RWPE1 (cell line): ENCODE results near the gene ADK.

Experiments
- CTCF ChIA-PET: fragments of 350-600 bp; sonication (Branson Sonifier 250); formaldehyde crosslinking; extraction: SDS; loops from one replicate; lab custom pipeline; 2021; lab: Yijun Ruan, JAX
- POLR2A ChIA-PET: fragments of 400-600 bp; formaldehyde crosslinking; extraction: SDS; loops from one replicate; lab custom pipeline; 2020; ENCODE audit warnings: antibody characterized with exemption; ENCODE audit not compliant: low non-redundant PET; lab: Yijun Ruan, JAX
- DNase-seq: peaks from one replicate; pipeline ENCODE4 v3.0.0; 2012; ENCODE audit warnings: low spot score
- H3K27ac ChIP-seq: fragments of 450-650 bp; 2 replicates; pipeline ENCODE4 v1.5.1; 2017
- TF ChIP-seq, protein P1 (sequence below): fragments of 450-650 bp; conservative IDR thresholded peaks from 2 replicates; pipeline ENCODE4 v1.5.1; 2017; ENCODE audit warnings: low read depth, mild to moderate bottlenecking

Gene ADK

DNA sequence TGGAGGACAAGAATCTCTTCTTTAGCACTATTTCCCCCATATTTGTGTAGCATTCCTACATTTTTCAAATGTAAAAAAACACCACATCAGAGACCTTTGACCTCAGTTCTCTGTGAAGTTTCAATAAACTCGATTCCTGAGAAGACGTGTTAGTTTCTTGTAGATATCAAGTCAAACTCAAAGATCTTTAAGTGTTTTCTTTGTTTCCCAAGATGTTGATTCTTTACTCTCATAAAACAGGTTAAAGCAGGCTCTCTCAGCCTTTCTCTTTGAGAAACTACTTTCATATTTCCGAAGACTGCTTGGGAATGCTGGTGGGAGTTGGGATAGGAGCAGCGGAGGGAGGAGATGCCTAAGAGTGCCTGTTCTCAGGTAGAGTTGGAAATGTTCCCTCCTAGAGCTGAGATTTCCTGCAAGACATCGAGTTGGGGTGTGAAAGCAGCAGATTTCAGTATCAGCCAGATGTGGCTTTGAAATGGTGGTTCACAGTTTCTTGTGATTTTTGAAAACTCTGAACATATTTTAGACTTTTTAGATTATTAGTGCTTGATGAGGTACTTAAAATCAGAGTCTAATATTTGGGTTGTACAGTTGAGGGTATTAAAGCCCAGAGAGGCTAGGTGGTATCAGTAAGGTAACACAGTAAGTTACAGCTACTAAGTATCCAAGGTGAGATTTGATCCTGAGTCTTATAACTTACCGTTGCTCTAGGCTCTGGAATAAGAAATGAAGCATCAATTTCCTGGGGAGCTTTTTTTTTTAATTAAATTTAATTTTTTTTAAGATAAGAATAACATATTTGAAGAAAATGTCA lies 13.9 kb downstream of the ADK start:
- CTCF ChIA-PET: interaction anchor here (0.5 to 1.9 kb wide), 4 partner anchors 9 to 69 kb away, joined by 3 to 5 read pairs (median 4); no protein-coding TSS in a partner anchor
- POLR2A ChIA-PET: no interaction called here
- TF ChIP-seq, protein P1, sequence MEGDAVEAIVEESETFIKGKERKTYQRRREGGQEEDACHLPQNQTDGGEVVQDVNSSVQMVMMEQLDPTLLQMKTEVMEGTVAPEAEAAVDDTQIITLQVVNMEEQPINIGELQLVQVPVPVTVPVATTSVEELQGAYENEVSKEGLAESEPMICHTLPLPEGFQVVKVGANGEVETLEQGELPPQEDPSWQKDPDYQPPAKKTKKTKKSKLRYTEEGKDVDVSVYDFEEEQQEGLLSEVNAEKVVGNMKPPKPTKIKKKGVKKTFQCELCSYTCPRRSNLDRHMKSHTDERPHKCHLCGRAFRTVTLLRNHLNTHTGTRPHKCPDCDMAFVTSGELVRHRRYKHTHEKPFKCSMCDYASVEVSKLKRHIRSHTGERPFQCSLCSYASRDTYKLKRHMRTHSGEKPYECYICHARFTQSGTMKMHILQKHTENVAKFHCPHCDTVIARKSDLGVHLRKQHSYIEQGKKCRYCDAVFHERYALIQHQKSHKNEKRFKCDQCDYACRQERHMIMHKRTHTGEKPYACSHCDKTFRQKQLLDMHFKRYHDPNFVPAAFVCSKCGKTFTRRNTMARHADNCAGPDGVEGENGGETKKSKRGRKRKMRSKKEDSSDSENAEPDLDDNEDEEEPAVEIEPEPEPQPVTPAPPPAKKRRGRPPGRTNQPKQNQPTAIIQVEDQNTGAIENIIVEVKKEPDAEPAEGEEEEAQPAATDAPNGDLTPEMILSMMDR: no peak
- H3K27ac ChIP-seq: no peak overlapping the region
- no peak for DNase-seq

DNA sequence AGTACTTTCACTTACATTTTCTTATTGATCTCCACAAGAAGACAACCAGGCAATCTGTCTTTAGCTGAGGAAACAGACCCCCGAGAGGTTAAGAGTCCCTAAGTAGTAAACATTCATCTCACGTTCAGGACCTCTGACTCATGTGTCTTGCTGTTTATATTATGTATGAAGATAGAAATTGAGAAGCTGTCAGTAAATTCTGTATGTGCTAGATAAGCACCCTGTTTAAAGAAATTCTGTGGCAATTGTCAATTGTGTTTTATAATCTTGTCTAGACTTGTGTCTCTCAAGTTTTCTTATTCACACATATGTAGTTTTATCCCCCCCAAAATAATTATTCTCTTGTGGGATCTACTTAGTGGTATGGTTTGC lies 14.5 kb downstream of the ADK start:
- no peak overlapping the region for H3K27ac ChIP-seq
- TF ChIP-seq, protein P1: no peak
- no peak for DNase-seq
- ChIA-PET POLR2A (no interaction called here), CTCF (interaction anchor here (0.7 to 1.9 kb wide), 3 partner anchors 12 to 69 kb away, joined by 3 to 5 read pairs (median 4); no protein-coding TSS in a partner anchor)

DNA sequence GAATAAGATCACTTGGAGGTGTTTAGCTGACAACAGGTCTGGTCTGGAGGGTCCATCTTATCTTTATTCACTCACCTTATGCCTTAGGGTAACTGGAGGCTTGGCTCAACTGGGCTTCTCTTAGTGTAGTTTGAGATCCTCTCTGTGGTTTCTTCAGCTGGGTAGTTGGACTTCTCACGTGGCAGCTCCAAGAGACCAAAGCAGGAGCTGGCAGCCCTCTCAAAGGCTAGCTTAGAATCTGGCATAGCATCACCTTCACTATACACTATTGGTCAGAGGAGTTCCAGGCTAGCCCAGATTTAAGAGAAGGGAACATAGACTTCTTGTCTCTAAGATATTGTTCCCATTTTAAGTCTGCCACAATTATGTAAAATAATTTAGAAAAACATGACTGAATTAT lies 16.4 kb downstream of the ADK start:
- DNase-seq: no peak
- POLR2A ChIA-PET: no interaction called here
- TF ChIP-seq, protein P1: no peak
- CTCF ChIA-PET: interaction anchor here (0.6 kb wide), 4 partner anchors 10 to 1760 kb away, joined by 3 to 4 read pairs (median 3); no protein-coding TSS in a partner anchor
- H3K27ac ChIP-seq: no peak overlapping the region

DNA sequence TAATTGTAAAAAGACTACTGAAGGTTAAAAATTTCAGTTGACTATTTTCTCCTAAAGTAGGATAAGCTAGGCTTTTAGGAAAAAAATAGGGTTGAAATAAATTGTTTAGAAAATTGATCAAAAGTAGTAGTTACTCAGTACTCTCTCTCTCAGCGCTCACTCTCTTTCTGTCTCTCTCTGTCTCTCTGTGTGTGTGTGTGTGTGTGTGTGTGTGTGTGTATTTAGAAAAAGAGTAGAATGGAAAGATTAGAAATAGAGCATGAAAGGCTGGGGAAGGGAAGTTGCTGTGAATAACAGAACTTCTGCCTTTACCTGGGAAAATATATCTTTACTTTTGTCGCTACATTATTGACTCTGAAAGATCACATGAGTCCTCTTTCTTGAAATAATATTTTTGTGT lies 20.6 kb downstream of the ADK start:
- H3K27ac ChIP-seq: no peak overlapping the region
- TF ChIP-seq, protein P1: no peak
- ChIA-PET POLR2A (no interaction called here), CTCF (no interaction called here)
- DNase-seq: no peak

DNA sequence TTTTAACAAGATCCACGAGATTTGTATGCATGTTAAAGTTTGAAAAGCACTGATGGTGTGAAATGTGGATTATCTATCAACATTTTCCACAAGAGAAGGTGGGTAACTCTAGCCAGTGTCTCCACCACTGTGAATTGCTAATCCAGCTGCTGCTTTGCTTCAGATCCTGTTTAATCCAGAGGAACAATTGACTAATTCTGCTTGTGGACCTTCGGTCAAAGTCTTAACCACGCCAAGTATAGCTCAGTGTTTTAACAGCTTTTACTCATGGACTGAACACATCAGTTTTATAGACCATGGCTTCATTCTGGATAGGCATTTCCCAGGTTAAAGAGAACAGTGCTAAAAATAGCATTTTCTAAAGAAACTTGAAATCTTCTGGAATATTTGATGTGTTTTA lies 23.5 kb downstream of the ADK start:
- POLR2A ChIA-PET: no interaction called here
- CTCF ChIA-PET: interaction anchor here (0.6 kb wide), 1 partner anchor 10 kb away, joined by 3 read pairs; no protein-coding TSS in a partner anchor

More for the DNA sequence above, 23.5 kb downstream of the ADK start:
- no peak overlapping the region for H3K27ac ChIP-seq
- TF ChIP-seq, protein P1: no peak
- DNase-seq: no peak
